ENCODE data around the gene PLCB1. TPM values are rescaled to one million over a fixed set of nuclear protein-coding genes. Genes with fewer than 3 reads are reported as not detected.

PLCB1 gene
- total and polyA plus RNA-seq, 2 donors (not counting 3 experiments of a cell fraction or from before 2014, with no cell fraction given), result 10.2 to 53.4 TPM

- FAIRE-seq, result no peak
- TF ChIP-seq FOS (IDR thresholded peaks at IDR 0.05; ENCODE audit: borderline replicate concordance, insufficient read depth, low read length) (no peak), MYC (IDR thresholded peaks at IDR 0.05; ENCODE audit: low read depth, low read length) (no peak), CTCF (IDR thresholded peaks at IDR 0.05; ENCODE audit: extremely low read depth in 1 of 2, insufficient read depth in 1 of 2, low read depth in 1 of 2, low read length in 2 of 2) (no peak), EZH2 (IDR thresholded peaks at IDR 0.05; ENCODE audit: borderline replicate concordance, low read depth, low read length, severe bottlenecking) (no peak), MAX (IDR thresholded peaks at IDR 0.05; ENCODE audit: insufficient read depth, insufficient read length) (no peak), JUN (IDR thresholded peaks at IDR 0.05; ENCODE audit: borderline replicate concordance, insufficient read depth, insufficient read length, low read depth) (no peak)
- DNase-seq (ENCODE audit: low read depth, low spot score), result no peak
- no peaks in the 10 kb centered on the region for H3K9me3 ChIP-seq (replicated peaks; ENCODE audit: control insufficient read depth, insufficient read depth, low read length)
- no peaks in the 10 kb centered on the region for H3K79me2 ChIP-seq (ENCODE audit: control insufficient read depth, insufficient read depth, low read length)
- no peaks in the 10 kb centered on the region for H3K27me3 ChIP-seq (ENCODE audit: control insufficient read depth in 2 of 2, insufficient read depth in 2 of 2, low read length in 2 of 2)
- peaks cover 0 to 6% of the 10 kb centered on the region in 2 experiments for H3K36me3 ChIP-seq (ENCODE audit: control insufficient read depth in 2 of 2, extremely low read depth in 1 of 2, insufficient read depth in 2 of 2, low read length in 2 of 2)
- BruUV-seq (replicated peaks), result no TSS peak
- H2AFZ ChIP-seq (ENCODE audit: low read depth, low read length), result no peak overlapping the region
- H4K20me1 ChIP-seq (replicated peaks; ENCODE audit: control insufficient read depth, extremely low read depth, insufficient read depth, low read length), result no peaks in the 10 kb centered on the region
- no peak overlapping the region for H3K4me2 ChIP-seq (ENCODE audit: insufficient read depth, low read length)
- POLR2A ChIA-PET, result no interaction called here
- intact Hi-C loops (cut with micrococcal nuclease), result no loop called here
- H3K4me3 ChIP-seq (replicated peaks in 1 of 3; ENCODE audit: insufficient read depth in 1 of 3, low read depth in 1 of 3, low read length in 3 of 3), result no peak overlapping the region
- no peak overlapping the region for H3K27ac ChIP-seq (ENCODE audit: insufficient read depth, low read depth, low read length)
- CTCF ChIA-PET, result no interaction called here
- no peak overlapping the region for H3K9ac ChIP-seq (replicated peaks; ENCODE audit: extremely low read depth, insufficient read depth, low read length)
- no peaks in the 10 kb centered on the region for H3K9me1 ChIP-seq (replicated peaks; ENCODE audit: control insufficient read depth, extremely low read depth, insufficient read depth, low read length)
- H3K4me1 ChIP-seq (ENCODE audit: control insufficient read depth, extremely low read depth, insufficient read depth, low read length), result no peaks in the 10 kb centered on the region
- dilution Hi-C loops (cut with MboI; ENCODE audit: extremely low pct_ligation_motif_present, low sequenced_read_pairs), result no loop called here
These were observed 634.9 kb downstream of the PLCB1 start for GRCh38 chr20:8766868-8767390.
